Esophagus squamous epithelium (tissue), 4 donors: Measurements from ENCODE around the gene COQ9.

Experiments
- POLR2A ChIP-seq, 4 donors: fragments of 450-650 bp; IDR thresholded peaks; one replicate each; pipeline ENCODE4 v1.6.1; 2017; ENCODE audit warnings: antibody characterized with exemption in 4 of 4, mild to moderate bottlenecking in 4 of 4, moderate library complexity in 3 of 4
- TF ChIP-seq, protein P1 (sequence below), 6 experiments: fragments of 450-650 bp in 4 of 6; fragments of 200-600 bp in 2 of 6; sonication (generic) in 2 of 6; IDR thresholded peaks; one replicate each; pipeline ENCODE4 v1.5.1; 2016 to 2019; ENCODE audit warnings: antibody characterized with exemption in 6 of 6, mild to moderate bottlenecking in 4 of 6, moderate library complexity in 4 of 6

GRCh38 chr16:57411362-57411976 lies 35.8 kb upstream of the COQ9 start:
- TF ChIP-seq, protein P1, sequence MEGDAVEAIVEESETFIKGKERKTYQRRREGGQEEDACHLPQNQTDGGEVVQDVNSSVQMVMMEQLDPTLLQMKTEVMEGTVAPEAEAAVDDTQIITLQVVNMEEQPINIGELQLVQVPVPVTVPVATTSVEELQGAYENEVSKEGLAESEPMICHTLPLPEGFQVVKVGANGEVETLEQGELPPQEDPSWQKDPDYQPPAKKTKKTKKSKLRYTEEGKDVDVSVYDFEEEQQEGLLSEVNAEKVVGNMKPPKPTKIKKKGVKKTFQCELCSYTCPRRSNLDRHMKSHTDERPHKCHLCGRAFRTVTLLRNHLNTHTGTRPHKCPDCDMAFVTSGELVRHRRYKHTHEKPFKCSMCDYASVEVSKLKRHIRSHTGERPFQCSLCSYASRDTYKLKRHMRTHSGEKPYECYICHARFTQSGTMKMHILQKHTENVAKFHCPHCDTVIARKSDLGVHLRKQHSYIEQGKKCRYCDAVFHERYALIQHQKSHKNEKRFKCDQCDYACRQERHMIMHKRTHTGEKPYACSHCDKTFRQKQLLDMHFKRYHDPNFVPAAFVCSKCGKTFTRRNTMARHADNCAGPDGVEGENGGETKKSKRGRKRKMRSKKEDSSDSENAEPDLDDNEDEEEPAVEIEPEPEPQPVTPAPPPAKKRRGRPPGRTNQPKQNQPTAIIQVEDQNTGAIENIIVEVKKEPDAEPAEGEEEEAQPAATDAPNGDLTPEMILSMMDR (IDR thresholded peaks at IDR 0.05): no peak
- TF ChIP-seq POLR2A (IDR thresholded peaks at IDR 0.05): no peak
